Panc1 (cell line): ENCODE results near the gene CLEC17A.
"Not testable (repeated sequence)": the region's sequence is repeated elsewhere in the genome, so short reads cannot be mapped to it uniquely, and the experiment has no call there.

Experiments used
- CTCF ChIP-seq: fragments of 450-650 bp; IDR thresholded peaks from 2 replicates; pipeline ENCODE4 v1.5.1; 2017; ENCODE audit warnings: mild to moderate bottlenecking
- POLR2AphosphoS5 ChIP-seq: IDR thresholded peaks from 2 replicates; pipeline ENCODE4 v1.6.1; 2012; ENCODE audit warnings: mild to moderate bottlenecking, low read depth, low read length, moderate library complexity
- REST ChIP-seq, 2 experiments: IDR thresholded peaks; 2 replicates each; pipeline ENCODE4 v1.6.1; 2011 to 2012; ENCODE audit warnings: low read depth in 2 of 2, control low read depth in 1 of 2, low read length in 1 of 2, mild to moderate bottlenecking in 1 of 2, moderate library complexity in 1 of 2; ENCODE audit not compliant: insufficient read depth in 1 of 2
- SIN3A ChIP-seq: IDR thresholded peaks from 2 replicates; pipeline ENCODE4 v1.6.1; 2012; ENCODE audit warnings: low read depth, mild to moderate bottlenecking, low read length, moderate library complexity, borderline replicate concordance; ENCODE audit not compliant: insufficient read depth
- TCF7L2 ChIP-seq: IDR thresholded peaks from 2 replicates; pipeline ENCODE4 v1.6.1; 2011; ENCODE audit warnings: mild to moderate bottlenecking, low read depth, low read length, inconsistent platforms

GRCh38 chr19:14624491-14624890 lies 41.6 kb downstream of the CLEC17A start:
- TF ChIP-seq CTCF; REST (IDR thresholded peaks at IDR 0.05; ENCODE audit: insufficient read depth in 1 of 2, low read depth in 2 of 2, low read length in 1 of 2); SIN3A; POLR2AphosphoS5; TCF7L2: not testable (repeated sequence)
